ENCODE results near the gene LRWD1.

LRWD1 gene

DNA sequence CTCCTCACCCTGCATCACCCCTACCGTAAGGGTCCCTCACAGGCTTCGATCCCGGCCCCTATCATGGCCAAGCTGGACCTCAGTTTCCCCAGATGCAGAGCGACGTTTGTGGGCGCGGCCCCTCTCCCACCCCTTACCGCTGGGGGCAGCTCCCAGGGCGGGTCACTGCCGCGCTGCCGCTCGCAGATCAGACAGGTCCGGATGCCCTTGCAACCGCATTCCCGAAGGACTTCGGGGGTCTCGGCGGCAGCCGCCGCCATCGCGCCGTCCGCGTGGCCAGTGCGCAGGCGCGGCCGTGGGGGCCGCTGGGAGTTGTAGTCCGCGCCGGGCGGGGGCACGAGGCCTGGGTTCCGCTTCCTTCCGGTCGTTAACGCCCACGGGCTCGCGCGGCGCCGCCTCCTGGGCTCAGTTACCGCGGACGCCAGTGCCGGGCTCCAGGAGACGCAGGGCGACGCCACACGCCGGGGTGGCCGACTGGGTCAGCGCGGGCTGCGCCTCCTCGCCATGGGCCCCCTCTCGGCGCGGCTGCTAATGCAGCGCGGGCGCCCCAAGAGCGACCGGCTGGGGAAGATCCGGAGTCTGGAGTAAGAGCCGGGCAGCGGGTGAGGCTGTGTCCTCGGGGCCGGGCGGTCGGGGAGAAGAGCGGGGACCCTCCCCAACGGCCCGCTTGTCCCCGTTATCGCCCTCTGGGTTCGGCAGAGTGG, at the start of gene LRWD1, which contains the start of gene ALKBH4 (continued):
- TF ChIP-seq, protein P1, sequence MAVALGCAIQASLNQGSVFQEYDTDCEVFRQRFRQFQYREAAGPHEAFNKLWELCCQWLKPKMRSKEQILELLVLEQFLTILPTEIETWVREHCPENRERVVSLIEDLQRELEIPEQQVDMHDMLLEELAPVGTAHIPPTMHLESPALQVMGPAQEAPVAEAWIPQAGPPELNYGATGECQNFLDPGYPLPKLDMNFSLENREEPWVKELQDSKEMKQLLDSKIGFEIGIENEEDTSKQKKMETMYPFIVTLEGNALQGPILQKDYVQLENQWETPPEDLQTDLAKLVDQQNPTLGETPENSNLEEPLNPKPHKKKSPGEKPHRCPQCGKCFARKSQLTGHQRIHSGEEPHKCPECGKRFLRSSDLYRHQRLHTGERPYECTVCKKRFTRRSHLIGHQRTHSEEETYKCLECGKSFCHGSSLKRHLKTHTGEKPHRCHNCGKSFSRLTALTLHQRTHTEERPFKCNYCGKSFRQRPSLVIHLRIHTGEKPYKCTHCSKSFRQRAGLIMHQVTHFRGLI (tag by site-specific recombination; IDR thresholded peaks at IDR 0.05), result 0 out of 2 replicates have a peak, but pooled peaks have one; percentile 67
- TF ChIP-seq, protein P2, sequence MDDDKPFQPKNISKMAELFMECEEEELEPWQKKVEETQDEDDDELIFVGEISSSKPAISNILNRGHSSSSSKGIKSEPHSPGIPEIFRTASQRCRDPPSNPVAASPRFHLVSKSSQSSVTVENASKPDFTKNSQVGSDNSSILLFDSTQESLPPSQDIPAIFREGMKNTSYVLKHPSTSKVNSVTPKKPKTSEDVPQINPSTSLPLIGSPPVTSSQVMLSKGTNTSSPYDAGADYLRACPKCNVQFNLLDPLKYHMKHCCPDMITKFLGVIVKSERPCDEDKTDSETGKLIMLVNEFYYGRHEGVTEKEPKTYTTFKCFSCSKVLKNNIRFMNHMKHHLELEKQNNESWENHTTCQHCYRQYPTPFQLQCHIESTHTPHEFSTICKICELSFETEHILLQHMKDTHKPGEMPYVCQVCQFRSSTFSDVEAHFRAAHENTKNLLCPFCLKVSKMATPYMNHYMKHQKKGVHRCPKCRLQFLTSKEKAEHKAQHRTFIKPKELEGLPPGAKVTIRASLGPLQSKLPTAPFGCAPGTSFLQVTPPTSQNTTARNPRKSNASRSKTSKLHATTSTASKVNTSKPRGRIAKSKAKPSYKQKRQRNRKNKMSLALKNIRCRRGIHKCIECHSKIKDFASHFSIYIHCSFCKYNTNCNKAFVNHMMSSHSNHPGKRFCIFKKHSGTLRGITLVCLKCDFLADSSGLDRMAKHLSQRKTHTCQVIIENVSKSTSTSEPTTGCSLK (tag by site-specific recombination; IDR thresholded peaks at IDR 0.05), result no peak
- TF ChIP-seq ZNF302 (tag by site-specific recombination; IDR thresholded peaks at IDR 0.05; ENCODE audit: low read depth) (no peak), SETDB1 (IDR thresholded peaks at IDR 0.05; ENCODE audit: insufficient read length, low read length) (no peak), ZNF530 (tag by site-specific recombination; IDR thresholded peaks at IDR 0.05; ENCODE audit: low read depth) (no peak), ZBTB20 (tag by site-specific recombination; IDR thresholded peaks at IDR 0.05) (peak; percentile 79; the same call in 1 of the 2 replicates), ZNF169 (tag by site-specific recombination; IDR thresholded peaks at IDR 0.05) (no peak), ZIC2 (tag by site-specific recombination; IDR thresholded peaks at IDR 0.05) (peak; percentile 58), ZNF37A (tag by site-specific recombination; IDR thresholded peaks at IDR 0.05) (no peak), ZNF664 (tag by site-specific recombination; IDR thresholded peaks at IDR 0.05) (no peak), ZNF76 (tag by site-specific recombination; IDR thresholded peaks at IDR 0.05; ENCODE audit: borderline replicate concordance, low read depth) (peak; percentile 94), ZNF514 (tag by site-specific recombination; IDR thresholded peaks at IDR 0.05) (no peak), ZSCAN30 (tag by site-specific recombination; IDR thresholded peaks at IDR 0.05) (peak; percentile 56), ZNF175 (tag by site-specific recombination; IDR thresholded peaks at IDR 0.05) (no peak), ZFP3 (tag by site-specific recombination; IDR thresholded peaks at IDR 0.05; ENCODE audit: low read depth) (no peak), ZNF114 (tag by site-specific recombination; IDR thresholded peaks at IDR 0.05) (no peak), ZNF324 (tag by site-specific recombination; IDR thresholded peaks at IDR 0.05) (no peak), ZNF629 (tag by site-specific recombination; IDR thresholded peaks at IDR 0.05) (0 out of 2 replicates have a peak, but pooled peaks have one; percentile 24), ZNF366 (tag by site-specific recombination; conservative IDR thresholded peaks at IDR 0.05) (no peak), ZNF660 (tag by site-specific recombination; IDR thresholded peaks at IDR 0.05) (peak; percentile 81), ZNF585B (tag by site-specific recombination; IDR thresholded peaks at IDR 0.05) (no peak), ZNF843 (tag by site-specific recombination; IDR thresholded peaks at IDR 0.05) (no peak)
- TF ChIP-seq, protein P3, sequence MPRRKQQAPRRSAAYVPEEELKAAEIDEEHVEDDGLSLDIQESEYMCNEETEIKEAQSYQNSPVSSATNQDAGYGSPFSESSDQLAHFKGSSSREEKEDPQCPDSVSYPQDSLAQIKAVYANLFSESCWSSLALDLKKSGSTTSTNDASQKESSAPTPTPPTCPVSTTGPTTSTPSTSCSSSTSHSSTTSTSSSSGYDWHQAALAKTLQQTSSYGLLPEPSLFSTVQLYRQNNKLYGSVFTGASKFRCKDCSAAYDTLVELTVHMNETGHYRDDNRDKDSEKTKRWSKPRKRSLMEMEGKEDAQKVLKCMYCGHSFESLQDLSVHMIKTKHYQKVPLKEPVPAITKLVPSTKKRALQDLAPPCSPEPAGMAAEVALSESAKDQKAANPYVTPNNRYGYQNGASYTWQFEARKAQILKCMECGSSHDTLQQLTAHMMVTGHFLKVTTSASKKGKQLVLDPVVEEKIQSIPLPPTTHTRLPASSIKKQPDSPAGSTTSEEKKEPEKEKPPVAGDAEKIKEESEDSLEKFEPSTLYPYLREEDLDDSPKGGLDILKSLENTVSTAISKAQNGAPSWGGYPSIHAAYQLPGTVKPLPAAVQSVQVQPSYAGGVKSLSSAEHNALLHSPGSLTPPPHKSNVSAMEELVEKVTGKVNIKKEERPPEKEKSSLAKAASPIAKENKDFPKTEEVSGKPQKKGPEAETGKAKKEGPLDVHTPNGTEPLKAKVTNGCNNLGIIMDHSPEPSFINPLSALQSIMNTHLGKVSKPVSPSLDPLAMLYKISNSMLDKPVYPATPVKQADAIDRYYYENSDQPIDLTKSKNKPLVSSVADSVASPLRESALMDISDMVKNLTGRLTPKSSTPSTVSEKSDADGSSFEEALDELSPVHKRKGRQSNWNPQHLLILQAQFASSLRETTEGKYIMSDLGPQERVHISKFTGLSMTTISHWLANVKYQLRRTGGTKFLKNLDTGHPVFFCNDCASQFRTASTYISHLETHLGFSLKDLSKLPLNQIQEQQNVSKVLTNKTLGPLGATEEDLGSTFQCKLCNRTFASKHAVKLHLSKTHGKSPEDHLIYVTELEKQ (tag by site-specific recombination; IDR thresholded peaks at IDR 0.05; ENCODE audit: borderline replicate concordance), result no peak
- TF ChIP-seq, protein P4, sequence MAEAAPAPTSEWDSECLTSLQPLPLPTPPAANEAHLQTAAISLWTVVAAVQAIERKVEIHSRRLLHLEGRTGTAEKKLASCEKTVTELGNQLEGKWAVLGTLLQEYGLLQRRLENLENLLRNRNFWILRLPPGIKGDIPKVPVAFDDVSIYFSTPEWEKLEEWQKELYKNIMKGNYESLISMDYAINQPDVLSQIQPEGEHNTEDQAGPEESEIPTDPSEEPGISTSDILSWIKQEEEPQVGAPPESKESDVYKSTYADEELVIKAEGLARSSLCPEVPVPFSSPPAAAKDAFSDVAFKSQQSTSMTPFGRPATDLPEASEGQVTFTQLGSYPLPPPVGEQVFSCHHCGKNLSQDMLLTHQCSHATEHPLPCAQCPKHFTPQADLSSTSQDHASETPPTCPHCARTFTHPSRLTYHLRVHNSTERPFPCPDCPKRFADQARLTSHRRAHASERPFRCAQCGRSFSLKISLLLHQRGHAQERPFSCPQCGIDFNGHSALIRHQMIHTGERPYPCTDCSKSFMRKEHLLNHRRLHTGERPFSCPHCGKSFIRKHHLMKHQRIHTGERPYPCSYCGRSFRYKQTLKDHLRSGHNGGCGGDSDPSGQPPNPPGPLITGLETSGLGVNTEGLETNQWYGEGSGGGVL (tag by site-specific recombination; IDR thresholded peaks at IDR 0.05), result peak; percentile 34; the same call in 1 of the 2 replicates
- TF ChIP-seq, protein P5, sequence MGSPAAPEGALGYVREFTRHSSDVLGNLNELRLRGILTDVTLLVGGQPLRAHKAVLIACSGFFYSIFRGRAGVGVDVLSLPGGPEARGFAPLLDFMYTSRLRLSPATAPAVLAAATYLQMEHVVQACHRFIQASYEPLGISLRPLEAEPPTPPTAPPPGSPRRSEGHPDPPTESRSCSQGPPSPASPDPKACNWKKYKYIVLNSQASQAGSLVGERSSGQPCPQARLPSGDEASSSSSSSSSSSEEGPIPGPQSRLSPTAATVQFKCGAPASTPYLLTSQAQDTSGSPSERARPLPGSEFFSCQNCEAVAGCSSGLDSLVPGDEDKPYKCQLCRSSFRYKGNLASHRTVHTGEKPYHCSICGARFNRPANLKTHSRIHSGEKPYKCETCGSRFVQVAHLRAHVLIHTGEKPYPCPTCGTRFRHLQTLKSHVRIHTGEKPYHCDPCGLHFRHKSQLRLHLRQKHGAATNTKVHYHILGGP (tag by site-specific recombination; IDR thresholded peaks at IDR 0.05), result no peak
- TF ChIP-seq, protein P6, sequence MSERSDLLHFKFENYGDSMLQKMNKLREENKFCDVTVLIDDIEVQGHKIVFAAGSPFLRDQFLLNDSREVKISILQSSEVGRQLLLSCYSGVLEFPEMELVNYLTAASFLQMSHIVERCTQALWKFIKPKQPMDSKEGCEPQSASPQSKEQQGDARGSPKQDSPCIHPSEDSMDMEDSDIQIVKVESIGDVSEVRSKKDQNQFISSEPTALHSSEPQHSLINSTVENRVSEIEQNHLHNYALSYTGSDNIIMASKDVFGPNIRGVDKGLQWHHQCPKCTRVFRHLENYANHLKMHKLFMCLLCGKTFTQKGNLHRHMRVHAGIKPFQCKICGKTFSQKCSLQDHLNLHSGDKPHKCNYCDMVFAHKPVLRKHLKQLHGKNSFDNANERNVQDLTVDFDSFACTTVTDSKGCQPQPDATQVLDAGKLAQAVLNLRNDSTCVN (tag by site-specific recombination; optimal IDR thresholded peaks at IDR 0.05), result peak; percentile 96
- TF ChIP-seq, protein P7, sequence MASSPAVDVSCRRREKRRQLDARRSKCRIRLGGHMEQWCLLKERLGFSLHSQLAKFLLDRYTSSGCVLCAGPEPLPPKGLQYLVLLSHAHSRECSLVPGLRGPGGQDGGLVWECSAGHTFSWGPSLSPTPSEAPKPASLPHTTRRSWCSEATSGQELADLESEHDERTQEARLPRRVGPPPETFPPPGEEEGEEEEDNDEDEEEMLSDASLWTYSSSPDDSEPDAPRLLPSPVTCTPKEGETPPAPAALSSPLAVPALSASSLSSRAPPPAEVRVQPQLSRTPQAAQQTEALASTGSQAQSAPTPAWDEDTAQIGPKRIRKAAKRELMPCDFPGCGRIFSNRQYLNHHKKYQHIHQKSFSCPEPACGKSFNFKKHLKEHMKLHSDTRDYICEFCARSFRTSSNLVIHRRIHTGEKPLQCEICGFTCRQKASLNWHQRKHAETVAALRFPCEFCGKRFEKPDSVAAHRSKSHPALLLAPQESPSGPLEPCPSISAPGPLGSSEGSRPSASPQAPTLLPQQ (tag by site-specific recombination; IDR thresholded peaks at IDR 0.05), result peak; percentile 69
